Measurements from ENCODE around the gene CENPB. TPM values are rescaled to one million over a fixed set of nuclear protein-coding genes. Genes with fewer than 3 reads are reported as not detected.
"Not testable (repeated sequence)": the region's sequence is repeated elsewhere in the genome, so short reads cannot be mapped to it uniquely, and the experiment has no call there.

Gene CENPB
- total and polyA plus RNA-seq, 10 of the 15 experiments (the other 5 are each of a cell fraction or from before 2014, with no cell fraction given) = 0.16 to 71.2 (median 14.0) TPM

- no peak for DNase-seq (ENCODE audit: low read depth, low spot score)
- FAIRE-seq = no peak
- CTCF ChIA-PET = interaction anchor here (2.1 kb wide), 1 partner anchor 25 kb away, joined by 30 read pairs; the partner anchor contains the start of gene AP5S1
- intact Hi-C loops (cut with micrococcal nuclease; ENCODE audit: unreplicated experiment) (loop anchor here (2.0 to 5.0 kb wide), 2 partner anchors 52 to 112 kb away; partner anchors contain the start of gene MAVS), in situ Hi-C loops (cut with MboI) (no loop called here)
- BruUV-seq (replicated peaks) = no TSS peak
- H3K4me3 ChIP-seq = peak overlapping the region; percentile 66; the same call in 1 of the 2 replicates
- peak overlapping the region; percentile 81 for H3K27ac ChIP-seq (ENCODE audit: control insufficient read depth, insufficient read depth)
- POLR2A ChIA-PET = no interaction called here
- H3K4me1 ChIP-seq (ENCODE audit: control insufficient read depth, insufficient read depth, low read length) = peaks cover 29% of the 10 kb centered on the region
- H2AFZ ChIP-seq (ENCODE audit: control insufficient read depth, low read depth, low read length) = peak overlapping the region; percentile 75
- H4K20me1 ChIP-seq (ENCODE audit: control insufficient read depth, insufficient read depth) = no peaks in the 10 kb centered on the region
- no peaks in the 10 kb centered on the region for H3K9me3 ChIP-seq (replicated peaks; ENCODE audit: control insufficient read depth, insufficient read depth, low read length)
- RAD21 ChIA-PET (ENCODE audit: unreplicated experiment) = interaction anchor here (0.6 to 1.4 kb wide), 2 partner anchors 9 to 89 kb away, joined by 3 to 4 read pairs; partner anchors contain the start of gene CENPB
- peaks cover 18% of the 10 kb centered on the region for H3K79me2 ChIP-seq (ENCODE audit: control insufficient read depth, insufficient read depth, low read length)
- SMC1A ChIA-PET (ENCODE audit: uncharacterized antibody, unreplicated experiment) = interaction anchor here (1.2 to 1.4 kb wide), 2 partner anchors 9 to 27 kb away, joined by 3 to 4 read pairs; partner anchors contain the start of gene ADISSP
- H3K9ac ChIP-seq (ENCODE audit: control insufficient read depth, insufficient read depth, low read length) = no peak overlapping the region; the same call in 1 of the 2 replicates
- TF ChIP-seq ZNF217 (IDR thresholded peaks at IDR 0.05) (no peak), TARDBP (IDR thresholded peaks at IDR 0.05; ENCODE audit: borderline replicate concordance) (no peak), MYB (IDR thresholded peaks at IDR 0.05; ENCODE audit: borderline replicate concordance, low read depth, low read length) (no peak), SREBF1 (IDR thresholded peaks at IDR 0.05; ENCODE audit: low read length) (no peak), SUZ12 (IDR thresholded peaks at IDR 0.05; ENCODE audit: unreplicated experiment) (no peak), MLLT1 (IDR thresholded peaks at IDR 0.05) (peak; percentile 67)
- H3K27me3 ChIP-seq (replicated peaks in 1 of 2; ENCODE audit: control insufficient read depth in 2 of 2, insufficient read depth in 2 of 2, low read length in 1 of 2) = no peaks in the 10 kb centered on the region
- 77% methylated on average over 24 of the region's 25 CpGs for WGBS (ENCODE audit: insufficient coverage, insufficient replicate concordance, low lambda C conversion rate, missing lambda C conversion rate)
- H3K4me2 ChIP-seq (ENCODE audit: control insufficient read depth, insufficient read depth) = peak overlapping the region; percentile 36
- H3K36me3 ChIP-seq (ENCODE audit: control insufficient read depth in 2 of 2, insufficient read depth in 2 of 2, low read length in 1 of 2) = no peaks in the 10 kb centered on the region
- no peak for ATAC-seq
Measured at GRCh38 chr20:3794701-3795420, 8.3 kb upstream of the CENPB start.

- intact Hi-C loops (cut with micrococcal nuclease; ENCODE audit: unreplicated experiment) = loop anchor here (2.0 kb wide), 1 partner anchor 53 kb away; the partner anchor contains the start of gene MAVS
- 22% methylated on average over 3 of the region's 3 CpGs for WGBS (ENCODE audit: insufficient coverage, insufficient replicate concordance, low lambda C conversion rate, missing lambda C conversion rate)
- POLR2A ChIA-PET; BruUV-seq (replicated peaks); H2AFZ ChIP-seq (ENCODE audit: control insufficient read depth, low read depth, low read length); H3K9me3 ChIP-seq (replicated peaks; ENCODE audit: control insufficient read depth, insufficient read depth, low read length); H3K4me2 ChIP-seq (ENCODE audit: control insufficient read depth, insufficient read depth); H3K27ac ChIP-seq (ENCODE audit: control insufficient read depth, insufficient read depth); FAIRE-seq; SMC1A ChIA-PET (ENCODE audit: uncharacterized antibody, unreplicated experiment); ATAC-seq; RAD21 ChIA-PET (ENCODE audit: unreplicated experiment); DNase-seq (ENCODE audit: low read depth, low spot score); H3K27me3 ChIP-seq (replicated peaks in 1 of 2; ENCODE audit: control insufficient read depth in 2 of 2, insufficient read depth in 2 of 2, low read length in 1 of 2); H3K4me3 ChIP-seq; H3K9ac ChIP-seq (ENCODE audit: control insufficient read depth, insufficient read depth, low read length); H3K36me3 ChIP-seq (ENCODE audit: control insufficient read depth in 2 of 2, insufficient read depth in 2 of 2, low read length in 1 of 2); in situ Hi-C loops (cut with MboI); CTCF ChIA-PET; H4K20me1 ChIP-seq (ENCODE audit: control insufficient read depth, insufficient read depth): not testable (repeated sequence)
- peaks cover 22% of the 10 kb centered on the region for H3K4me1 ChIP-seq (ENCODE audit: control insufficient read depth, insufficient read depth, low read length)
- H3K79me2 ChIP-seq (ENCODE audit: control insufficient read depth, insufficient read depth, low read length) = peaks cover 15% of the 10 kb centered on the region
Measured at GRCh38 chr20:3794168-3794567, 7.6 kb upstream of the CENPB start.

- FAIRE-seq; H3K27me3 ChIP-seq (replicated peaks in 1 of 2; ENCODE audit: control insufficient read depth in 2 of 2, insufficient read depth in 2 of 2, low read length in 1 of 2); DNase-seq (ENCODE audit: low read depth, low spot score); H3K9me3 ChIP-seq (replicated peaks; ENCODE audit: control insufficient read depth, insufficient read depth, low read length); H3K36me3 ChIP-seq (ENCODE audit: control insufficient read depth in 2 of 2, insufficient read depth in 2 of 2, low read length in 1 of 2); in situ Hi-C loops (cut with MboI); ATAC-seq; H3K27ac ChIP-seq (ENCODE audit: control insufficient read depth, insufficient read depth); H3K4me2 ChIP-seq (ENCODE audit: control insufficient read depth, insufficient read depth); H4K20me1 ChIP-seq (ENCODE audit: control insufficient read depth, insufficient read depth); H2AFZ ChIP-seq (ENCODE audit: control insufficient read depth, low read depth, low read length); BruUV-seq (replicated peaks); H3K4me3 ChIP-seq; H3K9ac ChIP-seq (ENCODE audit: control insufficient read depth, insufficient read depth, low read length): not testable (repeated sequence)
- ChIA-PET CTCF (interaction anchor here (2.1 to 4.8 kb wide), 3 partner anchors 30 to 65 kb away, joined by 4 to 85 read pairs (median 8); partner anchors contain the start of gene AP5S1), POLR2A (interaction anchor here (0.7 to 1.2 kb wide), 4 partner anchors 25 to 74 kb away, joined by 3 read pairs; partner anchors contain the start of gene AP5S1), RAD21 (ENCODE audit: unreplicated experiment) (interaction anchor here (1.8 to 5.2 kb wide), 4 partner anchors 10 to 65 kb away, joined by 5 to 31 read pairs (median 8); partner anchors contain the start of genes ADISSP and AP5S1), SMC1A (ENCODE audit: uncharacterized antibody, unreplicated experiment) (interaction anchor here (1.1 to 4.6 kb wide), 3 partner anchors 31 to 66 kb away, joined by 4 to 43 read pairs (median 5); partner anchors contain the start of gene AP5S1)
- 59% methylated on average over 4 of the region's 4 CpGs for WGBS (ENCODE audit: insufficient coverage, insufficient replicate concordance, low lambda C conversion rate, missing lambda C conversion rate)
- peaks cover 17% of the 10 kb centered on the region for H3K4me1 ChIP-seq (ENCODE audit: control insufficient read depth, insufficient read depth, low read length)
- H3K79me2 ChIP-seq (ENCODE audit: control insufficient read depth, insufficient read depth, low read length) = peaks cover 14% of the 10 kb centered on the region
- intact Hi-C loops (cut with micrococcal nuclease; ENCODE audit: unreplicated experiment) = loop anchor here (5.0 to 10.0 kb wide), 2 partner anchors 226 to 293 kb away; partner anchors contain the start of gene RNF24
Measured at GRCh38 chr20:3789201-3789600, 2.7 kb upstream of the CENPB start.
